ENCODE measurements around the gene MUC13.

GRCh38 chr3:124887177-124887931, 47.2 kb downstream of the MUC13 start, which contains the start of gene ITGB5:
- TF ChIP-seq EZH2 (IDR thresholded peaks at IDR 0.05) = no peak
- peak; percentile 60; the same call in 1 of the 2 replicates for TF ChIP-seq POLR2AphosphoS5 (IDR thresholded peaks at IDR 0.05; ENCODE audit: borderline replicate concordance, low read depth, low read length)
- TF ChIP-seq FOXP2 (optimal IDR thresholded peaks at IDR 0.05; ENCODE audit: control extremely low read depth, extremely low read length, insufficient read depth) = no peak

Measured in SK-N-MC (cell line).